Lower leg skin (tissue), 4 donors: ENCODE data around the gene PCDHGA6. TPM values are rescaled to one million over a fixed set of nuclear protein-coding genes. Genes with fewer than 3 reads are reported as not detected.

Experiments
- DNase-seq, 2 donors: peaks; one replicate each; pipeline ENCODE4 v3.0.0-alpha.2; 2019; ENCODE audit warnings: low spot score in 2 of 2
- H3K4me3 ChIP-seq: fragments of 200-600 bp; sonication (generic); 2 replicates; pipeline ENCODE4 v1.5.1; 2017; ENCODE audit warnings: mild to moderate bottlenecking, low read depth; ENCODE audit not compliant: poor library complexity, severe bottlenecking
- POLR2A ChIP-seq, 2 donors: fragments of 450-650 bp; IDR thresholded peaks; one replicate each; pipeline ENCODE4 v1.6.1; 2016 to 2017; ENCODE audit warnings: antibody characterized with exemption in 2 of 2, mild to moderate bottlenecking in 1 of 2, moderate library complexity in 1 of 2
- WGBS, 2 donors: methylation state at CpG; one replicate each; pipeline ENCODE4 v1.1.5; 2018; 5-methylcytosine and 5-hydroxymethylcytosine counted together
- intact Hi-C: fragments of 100-400 bp; cut with DNase I; formaldehyde crosslinking; loops from one replicate; pipeline ENCODE4 v1.15.0; 2023; ENCODE audit warnings: low total_unique reads
- total RNA-seq, 4 donors: library from RNA; depleted of rRNA; stranded (reverse); fragments of >200 nt; gene quantifications; one replicate each; pipeline ENCODE4 v1.1.0, GENCODE V29; 2016
- TF ChIP-seq, protein P1 (sequence below), 3 donors: fragments of 450-650 bp; IDR thresholded peaks; one replicate each; pipeline ENCODE4 v1.5.1; 2016; ENCODE audit warnings: antibody characterized with exemption in 3 of 3, mild to moderate bottlenecking in 3 of 3, moderate library complexity in 2 of 3

Gene PCDHGA6
- total RNA-seq, 4 donors from 2014 or later: 2.5 to 3.7 (median 3.6) TPM

DNA sequence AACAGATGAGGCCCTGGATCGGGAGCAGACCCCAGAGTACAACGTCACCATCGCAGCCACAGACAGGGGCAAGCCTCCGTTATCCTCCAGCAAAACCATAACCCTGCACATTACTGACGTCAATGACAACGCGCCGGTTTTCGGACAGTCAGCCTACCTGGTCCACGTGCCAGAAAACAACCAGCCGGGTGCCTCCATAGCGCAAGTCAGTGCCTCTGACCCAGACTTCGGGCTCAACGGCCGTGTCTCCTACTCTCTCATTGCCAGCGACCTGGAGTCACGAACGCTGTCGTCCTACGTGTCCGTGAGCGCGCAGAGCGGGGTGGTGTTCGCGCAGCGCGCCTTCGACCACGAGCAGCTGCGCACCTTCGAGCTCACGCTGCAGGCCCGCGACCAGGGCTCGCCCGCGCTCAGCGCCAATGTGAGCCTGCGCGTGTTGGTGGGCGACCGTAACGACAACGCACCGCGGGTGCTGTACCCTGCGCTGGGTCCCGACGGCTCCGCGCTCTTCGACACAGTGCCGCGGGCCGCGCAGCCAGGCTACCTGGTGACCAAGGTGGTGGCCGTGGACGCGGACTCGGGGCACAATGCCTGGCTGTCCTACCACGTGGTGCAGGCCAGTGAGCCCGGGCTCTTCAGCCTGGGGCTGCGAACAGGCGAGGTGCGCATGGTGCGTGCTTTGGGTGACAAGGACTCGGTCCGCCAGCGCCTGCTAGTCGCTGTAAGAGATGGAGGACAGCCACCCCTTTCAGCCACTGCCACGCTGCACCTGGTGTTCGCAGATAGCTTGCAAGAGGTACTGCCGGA lies 45.6 kb downstream of the PCDHGA6 start:
- intact Hi-C loops: loop anchor here (10.0 kb wide), 1 partner anchor 136 kb away; no protein-coding TSS in a partner anchor
- DNase-seq: no peak
- TF ChIP-seq, protein P1, sequence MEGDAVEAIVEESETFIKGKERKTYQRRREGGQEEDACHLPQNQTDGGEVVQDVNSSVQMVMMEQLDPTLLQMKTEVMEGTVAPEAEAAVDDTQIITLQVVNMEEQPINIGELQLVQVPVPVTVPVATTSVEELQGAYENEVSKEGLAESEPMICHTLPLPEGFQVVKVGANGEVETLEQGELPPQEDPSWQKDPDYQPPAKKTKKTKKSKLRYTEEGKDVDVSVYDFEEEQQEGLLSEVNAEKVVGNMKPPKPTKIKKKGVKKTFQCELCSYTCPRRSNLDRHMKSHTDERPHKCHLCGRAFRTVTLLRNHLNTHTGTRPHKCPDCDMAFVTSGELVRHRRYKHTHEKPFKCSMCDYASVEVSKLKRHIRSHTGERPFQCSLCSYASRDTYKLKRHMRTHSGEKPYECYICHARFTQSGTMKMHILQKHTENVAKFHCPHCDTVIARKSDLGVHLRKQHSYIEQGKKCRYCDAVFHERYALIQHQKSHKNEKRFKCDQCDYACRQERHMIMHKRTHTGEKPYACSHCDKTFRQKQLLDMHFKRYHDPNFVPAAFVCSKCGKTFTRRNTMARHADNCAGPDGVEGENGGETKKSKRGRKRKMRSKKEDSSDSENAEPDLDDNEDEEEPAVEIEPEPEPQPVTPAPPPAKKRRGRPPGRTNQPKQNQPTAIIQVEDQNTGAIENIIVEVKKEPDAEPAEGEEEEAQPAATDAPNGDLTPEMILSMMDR (IDR thresholded peaks at IDR 0.05): no peak
- no peak for TF ChIP-seq POLR2A (IDR thresholded peaks at IDR 0.05)
- H3K4me3 ChIP-seq: no peak overlapping the region
- 32 to 35% methylated on average over 48 to 62 of the region's 74 CpGs for WGBS, 2 donors

DNA sequence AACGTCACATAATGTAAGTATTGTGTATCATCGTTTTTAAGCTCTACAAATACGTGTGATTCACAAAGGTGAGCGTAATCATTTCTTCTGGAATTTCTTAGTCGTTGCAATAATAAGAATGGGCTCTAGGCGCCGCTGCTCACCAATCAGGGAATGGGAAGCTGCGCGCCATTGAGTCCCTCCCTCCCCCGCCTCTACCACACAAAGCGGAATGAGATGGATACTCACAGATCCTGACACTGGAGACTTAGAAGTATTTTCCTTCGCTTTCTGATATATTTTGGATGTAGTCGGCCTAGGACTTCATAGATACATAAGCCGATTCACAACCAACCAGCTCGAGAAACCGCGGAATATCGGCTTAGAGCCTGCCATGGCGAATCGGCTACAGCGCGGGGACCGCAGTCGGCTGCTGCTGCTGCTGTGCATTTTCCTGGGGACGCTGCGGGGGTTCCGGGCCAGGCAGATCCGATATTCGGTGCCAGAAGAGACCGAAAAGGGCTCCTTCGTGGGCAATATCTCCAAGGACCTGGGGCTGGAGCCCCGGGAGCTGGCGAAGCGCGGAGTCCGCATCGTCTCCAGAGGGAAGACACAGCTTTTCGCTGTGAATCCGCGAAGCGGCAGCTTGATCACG lies 47.3 kb downstream of the PCDHGA6 start, which contains the start of gene PCDHGA11:
Gene PCDHGA11, plus strand, starts transcription at position 197 of the 634 bp plus-strand sequence. Its CDS starts 177 bp downstream, at position 374.
- no peak within 1 kb of the TSS for H3K4me3 ChIP-seq
- 10 to 15% methylated on average over 35 to 40 of the region's 42 CpGs for WGBS, 2 donors
- no peak for DNase-seq
- TF ChIP-seq, protein P1 (IDR thresholded peaks at IDR 0.05): no peak
- no peak for TF ChIP-seq POLR2A (IDR thresholded peaks at IDR 0.05)
- intact Hi-C loops: no loop called here

DNA sequence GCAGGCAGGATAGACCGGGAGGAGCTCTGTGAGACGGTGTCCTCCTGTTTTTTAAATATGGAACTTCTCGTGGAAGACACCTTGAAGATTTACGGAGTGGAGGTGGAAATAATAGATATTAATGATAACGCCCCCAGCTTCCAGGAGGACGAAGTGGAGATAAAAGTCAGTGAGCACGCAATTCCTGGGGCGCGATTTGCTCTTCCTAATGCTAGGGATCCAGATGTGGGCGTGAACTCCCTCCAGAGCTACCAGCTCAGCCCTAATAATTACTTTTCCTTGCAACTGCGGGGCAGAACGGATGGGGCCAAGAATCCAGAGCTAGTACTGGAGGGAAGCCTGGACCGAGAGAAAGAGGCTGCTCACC lies 47.8 kb downstream of the PCDHGA6 start:
- H3K4me3 ChIP-seq: no peak overlapping the region
- TF ChIP-seq POLR2A (IDR thresholded peaks at IDR 0.05): no peak
- DNase-seq: no peak
- intact Hi-C loops: no loop called here
- WGBS, 2 donors: 12% methylated on average over 13 of the region's 13 CpGs

DNA sequence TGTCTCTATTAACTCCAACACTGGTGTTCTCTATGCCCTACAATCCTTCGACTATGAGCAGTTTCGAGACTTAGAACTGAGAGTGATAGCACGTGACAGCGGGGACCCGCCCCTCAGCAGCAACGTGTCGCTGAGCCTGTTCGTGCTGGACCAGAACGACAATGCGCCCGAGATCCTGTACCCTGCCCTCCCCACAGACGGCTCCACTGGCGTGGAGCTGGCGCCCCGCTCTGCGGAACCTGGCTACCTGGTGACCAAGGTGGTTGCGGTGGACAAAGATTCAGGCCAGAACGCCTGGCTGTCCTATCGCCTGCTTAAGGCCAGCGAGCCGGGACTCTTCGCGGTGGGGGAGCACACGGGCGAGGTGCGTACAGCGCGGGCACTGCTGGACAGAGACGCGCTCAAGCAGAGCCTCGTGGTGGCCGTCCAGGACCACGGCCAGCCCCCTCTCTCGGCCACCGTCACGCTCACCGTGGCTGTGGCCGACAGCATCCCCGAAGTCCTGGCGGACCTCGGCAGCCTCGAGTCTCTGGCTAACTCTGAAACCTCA lies 49.1 kb downstream of the PCDHGA6 start:
- intact Hi-C loops: no loop called here
- no peak overlapping the region for H3K4me3 ChIP-seq
- TF ChIP-seq POLR2A (IDR thresholded peaks at IDR 0.05): no peak
- TF ChIP-seq, protein P1 (IDR thresholded peaks at IDR 0.05): no peak
- DNase-seq: no peak
- 14 to 23% methylated on average over 6 to 26 of the region's 42 CpGs for WGBS, 2 donors

DNA sequence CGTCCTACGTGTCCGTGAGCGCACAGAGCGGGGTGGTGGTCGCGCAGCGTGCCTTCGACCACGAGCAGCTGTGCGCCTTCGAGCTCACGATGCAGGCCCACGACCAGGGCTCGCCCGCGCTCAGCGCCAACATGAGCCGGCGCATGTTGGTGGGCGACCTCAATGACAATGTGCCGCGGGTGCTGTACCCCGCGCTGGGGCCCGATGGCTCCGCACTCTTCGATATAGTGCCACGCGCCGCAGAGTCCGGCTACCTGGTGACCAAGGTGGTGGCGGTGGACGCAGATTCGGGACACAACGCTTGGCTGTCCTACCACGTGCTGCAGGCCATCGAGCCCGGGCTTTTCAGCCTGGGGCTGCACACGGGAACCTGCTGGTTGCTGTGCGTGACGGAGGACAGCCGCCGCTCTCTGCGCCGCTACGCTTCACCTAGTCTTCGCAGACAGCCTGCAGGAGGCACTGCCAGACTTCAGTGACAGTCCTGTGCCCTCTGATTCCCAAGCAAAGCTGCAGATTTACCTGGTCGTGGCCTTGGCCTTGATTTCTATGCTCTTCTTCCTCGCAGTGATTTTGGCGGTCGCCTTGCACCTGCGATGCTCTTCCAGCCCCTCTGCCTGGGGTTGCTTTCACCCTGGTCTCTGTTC lies 54.2 kb downstream of the PCDHGA6 start:
- 46 to 47% methylated on average over 44 to 53 of the region's 53 CpGs for WGBS, 2 donors
- no peak for DNase-seq
- H3K4me3 ChIP-seq: no peak overlapping the region
- TF ChIP-seq, protein P1 (IDR thresholded peaks at IDR 0.05): no peak
- no peak for TF ChIP-seq POLR2A (IDR thresholded peaks at IDR 0.05)
- intact Hi-C loops: no loop called here

Other genes with a start within 250 kb of the PCDHGA6 start
- 1 to 10 TPM in 2 of 4 donors, under 1 TPM in 1, not detected in 1; 0.49 to 4.9 (median 1.4) TPM for gene PCDHB5, start 238.7 kb upstream of the PCDHGA6 start, total RNA-seq
- gene PCDHB6, start 223.8 kb upstream of the PCDHGA6 start, total RNA-seq: 1 to 10 TPM in 2 of 4 donors, under 1 TPM in 1, not detected in 1; 0.93 to 1.3 (median 1.3) TPM
- gene PCDHB7, start 201.2 kb upstream of the PCDHGA6 start, total RNA-seq: 1 to 10 TPM in 1 of 4 donors, under 1 TPM in 3; 0.49 to 1.1 (median 0.58) TPM
- 1 to 10 TPM in 2 of 4 donors, under 1 TPM in 2; 0.10 to 1.2 (median 0.76) TPM for gene PCDHB8, start 196.1 kb upstream of the PCDHGA6 start, total RNA-seq
- gene PCDHB16, start 191.5 kb upstream of the PCDHGA6 start, total RNA-seq: 1 to 10 TPM in 3 of 4 donors, under 1 TPM in 1; 0.55 to 3.2 (median 1.9) TPM
- gene PCDHB9, start 186.7 kb upstream of the PCDHGA6 start, total RNA-seq: 1 to 10 TPM in 2 of 4 donors, under 1 TPM in 2; 0.38 to 2.2 (median 1.2) TPM
- gene PCDHB10, start 181.5 kb upstream of the PCDHGA6 start, total RNA-seq: 1 to 10 TPM in 2 of 4 donors, under 1 TPM in 2; 0.19 to 1.5 (median 0.76) TPM
- 1 to 10 TPM in 3 of 4 donors, under 1 TPM in 1; 0.63 to 1.7 (median 1.4) TPM for gene PCDHB11, start 174.3 kb upstream of the PCDHGA6 start, total RNA-seq
- gene PCDHB12, start 165.2 kb upstream of the PCDHGA6 start, total RNA-seq: 1 to 10 TPM in 2 of 4 donors, under 1 TPM in 1, not detected in 1; 0.49 to 3.2 (median 2.3) TPM
- gene PCDHB13, start 160.0 kb upstream of the PCDHGA6 start, total RNA-seq: 1 to 10 TPM; 3.3 to 9.0 (median 5.0) TPM
- gene PCDHB14, start 150.5 kb upstream of the PCDHGA6 start, total RNA-seq: 1 to 10 TPM; 5.4 to 7.5 (median 6.2) TPM
- 1 to 10 TPM in 3 of 4 donors, under 1 TPM in 1; 0.46 to 2.0 (median 1.4) TPM for gene PCDHB15, start 128.5 kb upstream of the PCDHGA6 start, total RNA-seq
- 1 to 10 TPM in 1 of 4 donors, under 1 TPM in 2, not detected in 1; 0.66 to 5.0 (median 0.67) TPM for gene SLC25A2, start 69.8 kb upstream of the PCDHGA6 start, total RNA-seq
- 10 to 100 TPM; 46.9 to 76.0 (median 64.9) TPM for gene TAF7, start 53.1 kb upstream of the PCDHGA6 start, total RNA-seq
- gene PCDHGA1, start 43.4 kb upstream of the PCDHGA6 start, total RNA-seq: under 1 TPM in 3 of 4 donors, not detected in 1; 0.52 to 0.54 (median 0.53) TPM
- gene PCDHGA2, start 35.1 kb upstream of the PCDHGA6 start, total RNA-seq: 1 to 10 TPM; 1.4 to 5.3 (median 1.9) TPM
- 1 to 10 TPM; 1.0 to 3.5 (median 2.9) TPM for gene PCDHGA3, start 30.1 kb upstream of the PCDHGA6 start, total RNA-seq
- 1 to 10 TPM in 3 of 4 donors, under 1 TPM in 1; 0.30 to 1.3 (median 1.1) TPM for gene PCDHGB1, start 23.8 kb upstream of the PCDHGA6 start, total RNA-seq
- gene PCDHGA4, start 18.9 kb upstream of the PCDHGA6 start, total RNA-seq: 1 to 10 TPM in 3 of 4 donors, under 1 TPM in 1; 0.25 to 4.3 (median 2.4) TPM
- gene PCDHGB2, start 13.9 kb upstream of the PCDHGA6 start, total RNA-seq: 1 to 10 TPM; 2.1 to 4.0 (median 2.6) TPM
- 1 to 10 TPM in 3 of 4 donors, under 1 TPM in 1; 0.51 to 3.4 (median 1.6) TPM for gene PCDHGA5, start 9.7 kb upstream of the PCDHGA6 start, total RNA-seq
- 1 to 10 TPM; 3.0 to 7.9 (median 4.8) TPM for gene PCDHGB3, start 3.6 kb upstream of the PCDHGA6 start, total RNA-seq
- 1 to 10 TPM; 2.2 to 2.5 (median 2.5) TPM for gene PCDHGA7, start 8.9 kb downstream of the PCDHGA6 start, total RNA-seq
- gene PCDHGB4, start 13.8 kb downstream of the PCDHGA6 start, total RNA-seq: 1 to 10 TPM; 5.2 to 8.9 (median 8.4) TPM
- gene PCDHGA8, start 18.7 kb downstream of the PCDHGA6 start, total RNA-seq: 1 to 10 TPM in 3 of 4 donors, under 1 TPM in 1; 0.97 to 2.2 (median 1.6) TPM
- 10 to 100 TPM; 12.3 to 17.6 (median 14.6) TPM for gene PCDHGB5, start 24.1 kb downstream of the PCDHGA6 start, total RNA-seq
- gene PCDHGA9, start 28.9 kb downstream of the PCDHGA6 start, total RNA-seq: 1 to 10 TPM; 5.6 to 8.2 (median 6.3) TPM
- gene PCDHGB6, start 34.1 kb downstream of the PCDHGA6 start, total RNA-seq: 1 to 10 TPM; 4.4 to 7.4 (median 6.6) TPM
- gene PCDHGA10, start 39.1 kb downstream of the PCDHGA6 start, total RNA-seq: 10 to 100 TPM in 1 of 4 donors, 1 to 10 TPM in 3; 6.8 to 11.7 (median 8.3) TPM
- gene PCDHGB7, start 43.8 kb downstream of the PCDHGA6 start, total RNA-seq: 10 to 100 TPM in 2 of 4 donors, 1 to 10 TPM in 2; 8.0 to 11.3 (median 10.1) TPM
- gene PCDHGA11, start 47.2 kb downstream of the PCDHGA6 start, total RNA-seq: 1 to 10 TPM; 3.2 to 6.9 (median 3.7) TPM
- gene PCDHGA12, start 56.6 kb downstream of the PCDHGA6 start, total RNA-seq: 1 to 10 TPM; 3.4 to 9.1 (median 6.3) TPM
- 10 to 100 TPM; 45.5 to 80.8 (median 49.7) TPM for gene PCDHGC3, start 102.1 kb downstream of the PCDHGA6 start, total RNA-seq
- 10 to 100 TPM in 1 of 4 donors, 1 to 10 TPM in 3; 1.2 to 34.5 (median 2.2) TPM for gene PCDHGC4, start 111.1 kb downstream of the PCDHGA6 start, total RNA-seq
- 1 to 10 TPM; 1.1 to 1.7 (median 1.7) TPM for gene PCDHGC5, start 115.2 kb downstream of the PCDHGA6 start, total RNA-seq
- gene DIAPH1, start 245.1 kb downstream of the PCDHGA6 start, total RNA-seq: 100 to 1,000 TPM in 1 of 4 donors, 10 to 100 TPM in 3; 64.9 to 101 (median 88.7) TPM